Measurements from ENCODE around the gene PGP.
A peak's percentile ranks its signal among the peaks of the same experiment; 100 is the strongest.

Gene PGP

DNA sequence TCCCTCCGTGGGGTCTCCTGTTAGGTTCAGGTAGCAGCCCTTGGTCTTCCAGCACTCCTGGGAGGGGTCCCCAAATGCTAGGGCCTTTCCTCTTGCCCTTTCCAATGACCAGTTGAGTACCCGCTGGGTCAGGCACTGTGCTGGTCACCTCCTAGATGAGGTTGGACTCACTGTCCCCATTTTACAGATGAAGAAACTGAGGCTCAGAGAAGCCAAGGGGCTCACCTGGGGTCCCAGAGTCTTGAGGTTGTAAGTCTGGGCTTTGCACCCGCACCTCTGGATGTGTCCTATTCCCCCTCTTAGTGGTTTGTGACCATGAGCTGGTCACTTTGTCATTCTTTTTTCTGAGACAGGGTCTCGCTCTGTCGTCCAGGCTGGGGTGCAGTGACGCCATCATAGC lies 16.9 kb downstream of the PGP start:
- DNase-seq, result no peak

DNA sequence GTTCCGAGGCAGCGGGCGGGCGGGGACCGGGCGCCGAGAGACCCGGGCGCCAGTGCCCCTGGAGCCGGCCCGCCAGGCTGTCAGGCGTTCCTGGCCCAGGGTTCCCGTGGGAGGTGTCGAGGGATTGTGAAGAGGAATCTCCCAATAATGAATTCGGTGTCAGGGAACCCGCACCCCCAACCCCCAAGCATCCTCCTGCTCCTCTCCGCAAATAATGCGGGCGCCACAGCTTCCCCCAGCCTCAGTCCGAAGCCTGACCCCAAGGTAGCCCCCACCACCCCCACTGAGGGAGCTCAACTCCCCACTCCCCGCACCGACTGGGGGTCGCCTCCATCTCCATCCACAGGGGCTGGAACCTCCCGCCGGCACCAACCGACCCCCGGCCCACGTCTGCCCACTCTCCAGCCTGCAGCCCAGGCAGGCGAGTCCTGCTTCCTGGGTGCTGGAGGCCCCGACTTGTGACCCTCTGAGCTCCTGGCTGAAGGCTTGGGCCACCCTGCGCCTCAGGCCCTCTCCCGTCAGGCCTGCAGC lies 17.6 kb downstream of the PGP start:
- DNase-seq, result no peak

- no peak for DNase-seq
Observed at GRCh38 chr16:2196162-2196980, 18.3 kb downstream of the PGP start, which contains the start of gene CASKIN1. TSS of gene CASKIN1 (minus strand) at chr16:2196605. CDS start at chr16:2196432, 173 bp downstream.

GRCh38 chr16:2195322-2196161 lies 19.1 kb downstream of the PGP start:
- no peak for DNase-seq

- DNase-seq, result peak; percentile 5
Observed at GRCh38 chr16:2194852-2195321, 19.8 kb downstream of the PGP start.

- DNase-seq, result no peak
Observed at GRCh38 chr16:2194166-2194834, 20.3 kb downstream of the PGP start.

DNA sequence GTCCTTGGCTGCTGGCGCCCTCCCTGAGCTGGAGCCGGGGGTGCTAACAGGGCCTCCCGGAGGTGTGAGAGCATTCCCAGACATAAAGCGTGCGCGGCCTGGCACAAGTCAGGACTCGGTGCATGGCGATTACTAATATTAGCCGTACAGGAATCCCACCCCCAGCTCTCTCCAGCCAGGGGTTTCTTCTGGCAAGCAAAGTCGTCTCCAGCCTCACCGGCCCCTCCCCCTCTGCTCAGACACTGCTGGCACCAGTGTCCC lies 23.3 kb downstream of the PGP start:
- DNase-seq, result no peak

DNA sequence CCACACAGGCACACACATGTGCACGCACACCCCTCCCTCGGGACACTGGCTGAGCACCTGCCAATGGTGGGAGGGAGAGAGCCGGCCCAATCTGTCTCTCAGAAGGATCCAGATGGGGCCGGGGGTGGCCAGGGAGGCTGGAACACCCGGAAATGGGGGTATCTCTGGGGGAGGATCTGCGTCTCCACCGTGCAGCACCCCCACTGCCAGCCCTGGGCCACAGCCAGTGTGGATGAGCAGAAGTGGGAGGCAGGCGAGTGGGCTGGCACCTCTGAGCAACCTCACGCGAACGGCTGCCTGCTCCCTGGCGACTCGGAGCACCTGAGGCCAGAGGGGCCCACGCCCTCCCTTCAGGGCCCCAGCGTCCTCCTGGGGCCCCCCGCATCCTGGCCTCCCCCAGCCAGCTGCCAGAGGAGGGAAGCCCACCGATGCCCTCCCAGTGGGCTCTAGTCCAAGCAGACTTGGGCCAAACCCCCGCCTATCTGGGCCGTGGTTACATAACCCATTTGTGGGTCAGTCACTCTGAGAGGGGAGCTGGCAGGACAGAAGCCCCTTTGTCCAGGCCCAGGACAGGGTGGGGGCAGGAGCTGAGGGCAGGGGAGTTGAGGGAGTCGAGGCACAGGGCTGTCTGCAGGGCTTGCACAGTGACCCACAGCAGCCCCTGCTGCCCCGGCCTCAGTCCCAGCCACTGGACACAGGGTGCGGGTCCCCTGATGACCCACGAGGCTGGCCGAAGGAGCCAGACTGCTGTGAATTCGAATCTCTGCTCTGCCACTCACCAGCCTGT lies 23.8 kb downstream of the PGP start:
- no peak for DNase-seq

DNA sequence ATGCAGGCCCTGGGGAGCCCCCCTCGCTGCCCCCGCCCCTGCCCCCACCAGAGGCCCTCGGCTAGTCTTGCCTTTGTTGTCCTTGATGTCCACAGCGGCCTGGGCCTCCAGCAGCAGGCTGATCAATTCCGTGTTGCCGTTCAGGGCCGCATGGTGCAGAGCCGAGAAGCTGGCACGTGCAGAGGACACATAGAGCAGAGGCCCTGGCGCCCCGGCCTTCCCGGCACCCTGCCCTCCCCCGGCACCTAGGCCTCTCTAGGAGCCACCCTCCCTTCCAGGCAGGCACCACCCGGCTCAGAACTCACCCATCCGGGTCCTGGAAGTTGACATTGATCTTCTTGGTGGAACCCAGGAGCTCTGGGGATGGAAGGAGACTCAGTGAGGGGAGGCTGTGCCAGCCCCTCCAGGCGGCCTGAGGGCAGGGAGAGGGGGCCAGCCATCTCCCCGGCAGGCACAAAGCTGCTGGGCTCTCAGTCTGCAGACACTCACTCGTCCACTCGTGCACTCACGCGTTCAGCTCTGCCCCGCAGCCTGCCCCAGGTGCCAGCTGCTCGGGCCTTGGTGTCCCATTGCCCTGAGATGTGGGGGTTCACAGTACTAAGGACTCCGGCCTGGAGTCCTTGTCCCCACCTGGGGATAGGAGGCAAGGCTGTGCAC lies 24.5 kb downstream of the PGP start:
- DNase-seq, result no peak

DNA sequence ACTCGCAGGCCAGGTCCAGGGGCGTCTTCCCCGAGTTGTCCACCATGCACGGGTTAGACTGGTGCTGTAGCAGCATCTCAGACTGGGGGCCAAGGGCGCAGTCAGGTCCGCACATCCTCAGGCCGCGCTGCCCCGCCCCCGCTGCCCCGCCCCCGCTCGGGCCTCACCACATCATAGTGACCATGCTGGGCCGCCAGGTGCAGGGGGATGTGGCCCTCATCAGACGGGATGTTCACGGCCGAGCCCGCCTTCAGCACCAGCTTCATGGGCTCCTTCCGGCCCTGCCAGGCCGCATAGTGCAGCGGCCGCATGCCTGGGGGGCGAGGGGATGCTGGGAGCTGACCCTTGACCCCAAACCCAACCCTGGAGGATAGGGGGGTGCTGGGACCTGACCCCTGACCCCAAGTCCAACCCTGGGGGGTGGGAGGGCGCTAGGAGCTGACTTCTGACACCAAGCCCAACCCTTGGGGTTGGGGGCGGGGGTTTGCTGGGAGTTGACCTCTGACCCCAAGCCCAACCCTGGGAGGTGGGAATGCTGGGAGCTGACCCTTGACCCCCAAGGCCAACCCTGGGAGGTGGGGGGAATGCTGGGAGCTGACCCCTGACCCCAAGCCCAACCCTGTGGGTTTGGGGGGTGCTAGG lies 25.3 kb downstream of the PGP start:
- DNase-seq, result no peak

- no peak for DNase-seq
Observed at GRCh38 chr16:2188395-2188794, 26.2 kb downstream of the PGP start.

GRCh38 chr16:2187212-2187611 lies 27.4 kb downstream of the PGP start:
- DNase-seq, result no peak

- DNase-seq, result no peak
Observed at GRCh38 chr16:2186505-2186904, 28.1 kb downstream of the PGP start.

DNA sequence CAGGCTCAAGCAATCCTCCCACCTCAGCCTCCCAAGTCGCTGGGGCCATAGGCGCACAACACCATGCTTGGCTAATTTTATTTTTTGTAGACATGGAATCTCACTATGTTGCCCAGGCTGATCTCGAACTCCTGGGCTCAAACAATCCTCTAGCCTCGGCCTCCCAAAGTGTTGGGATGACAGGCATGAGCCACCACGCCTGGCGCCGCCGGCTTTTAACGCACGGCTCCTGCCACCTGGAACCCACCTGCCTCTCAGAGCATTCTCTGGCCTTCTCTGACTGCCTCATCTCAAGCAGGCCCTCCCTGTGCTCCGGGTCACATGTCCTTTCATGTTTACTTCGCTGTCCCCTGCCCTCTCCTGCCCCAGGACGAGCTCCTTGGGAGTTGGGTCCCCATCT lies 28.6 kb downstream of the PGP start:
- DNase-seq, result no peak

DNA sequence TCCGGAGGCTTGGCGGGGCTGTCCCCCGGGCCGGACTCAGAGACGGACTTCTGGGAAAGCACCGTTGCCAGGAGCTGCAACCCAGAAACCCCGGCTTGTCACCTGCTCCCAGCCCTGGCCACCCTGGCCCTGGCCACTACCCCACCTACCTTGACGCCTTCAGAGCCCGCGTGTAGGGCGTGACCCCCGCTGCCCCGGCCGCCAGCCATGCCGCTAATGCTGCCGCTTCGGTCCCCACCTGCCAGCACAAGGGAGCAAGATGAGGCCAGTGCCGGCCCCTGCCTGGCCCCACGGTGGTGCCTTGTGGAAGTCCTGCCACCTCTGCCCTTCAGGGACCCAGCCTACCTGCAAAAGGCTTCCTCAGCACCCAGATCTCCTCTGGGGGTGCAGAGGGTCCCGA lies 29.7 kb downstream of the PGP start:
- DNase-seq, result no peak

GRCh38 chr16:2184346-2184745 lies 30.3 kb downstream of the PGP start:
- DNase-seq, result no peak

GRCh38 chr16:2183671-2184070 lies 31.0 kb downstream of the PGP start:
- DNase-seq, result no peak

GRCh38 chr16:2181952-2182351 lies 32.7 kb downstream of the PGP start:
- no peak for DNase-seq

DNA sequence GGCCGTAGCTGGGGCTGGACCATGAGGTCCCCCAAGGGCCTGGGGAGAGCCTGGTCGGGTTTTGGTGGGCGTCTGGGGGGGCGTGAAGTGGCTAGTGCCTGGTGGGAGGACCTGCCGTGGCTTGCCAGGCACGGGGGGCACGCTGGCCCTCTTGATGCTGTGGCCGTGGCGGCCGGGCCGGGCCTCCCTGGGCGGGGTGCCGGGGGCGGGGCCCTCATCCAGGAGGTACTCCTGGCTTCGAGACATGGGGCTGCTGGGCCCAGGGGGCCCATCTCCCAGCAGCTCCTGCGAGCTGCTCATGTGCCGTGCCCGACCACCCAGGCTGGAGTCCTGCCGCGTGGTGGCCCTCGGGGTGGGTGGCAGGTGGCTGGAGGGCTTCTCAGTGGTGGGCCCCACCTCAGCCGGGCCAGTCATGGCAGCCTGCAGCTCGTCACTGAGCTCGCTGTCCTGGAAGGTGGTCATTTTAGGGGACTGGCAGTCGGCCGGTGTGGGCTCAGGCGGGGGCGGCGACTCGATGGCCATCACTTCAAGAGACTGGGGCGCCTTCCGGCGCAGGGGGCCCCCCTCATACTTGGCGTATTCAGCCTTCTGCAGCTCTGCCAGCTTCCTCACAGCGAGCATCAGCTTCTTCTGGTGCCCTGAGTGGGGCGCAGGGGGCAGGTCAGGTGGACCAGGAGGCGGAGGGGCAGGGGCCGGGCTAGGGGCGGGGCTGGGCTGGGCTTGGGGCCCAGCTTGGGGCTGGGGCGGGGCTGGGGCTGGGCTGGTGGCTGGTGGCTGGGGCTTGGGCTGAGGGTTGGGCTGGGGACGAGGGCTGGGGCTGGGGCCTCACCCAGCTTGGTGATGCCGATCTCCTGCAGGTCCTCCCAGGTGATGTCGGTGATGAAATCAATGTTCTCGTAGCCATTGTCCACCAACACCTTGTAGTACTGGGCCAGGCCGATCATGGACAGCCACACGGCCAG lies 33.4 kb downstream of the PGP start:
- DNase-seq, result no peak

GRCh38 chr16:2180461-2180860 lies 34.2 kb downstream of the PGP start:
- no peak for DNase-seq

Measured in GDM1 (cell line).